Endothelial cell (in vitro differentiated cells): ENCODE measurements around the gene HSH2D. TPM values are rescaled to one million over a fixed set of nuclear protein-coding genes. Genes with fewer than 3 reads are reported as not detected.

Experiments
- DNase-seq: peaks from one replicate; pipeline ENCODE4 v3.0.0; 2021; ENCODE audit warnings: low spot score
- H3K27ac Mint-ChIP-seq: one replicate; pipeline ENCODE4 v1.8.0; 2021; ENCODE audit warnings: mixed read lengths, inconsistent platforms; ENCODE audit not compliant: unreplicated experiment
- H3K27me3 Mint-ChIP-seq: one replicate; pipeline ENCODE4 v1.8.0; 2021; ENCODE audit warnings: mild to moderate bottlenecking, moderate library complexity, mixed read lengths, inconsistent platforms; ENCODE audit not compliant: unreplicated experiment
- H3K36me3 Mint-ChIP-seq: one replicate; pipeline ENCODE4 v1.8.0; 2021; ENCODE audit warnings: mild to moderate bottlenecking, low read depth, mixed read lengths, inconsistent platforms; ENCODE audit not compliant: unreplicated experiment
- H3K4me1 Mint-ChIP-seq: one replicate; pipeline ENCODE4 v1.8.0; 2021; ENCODE audit warnings: mild to moderate bottlenecking, mixed read lengths, inconsistent platforms; ENCODE audit not compliant: unreplicated experiment
- H3K4me3 Mint-ChIP-seq: one replicate; pipeline ENCODE4 v1.8.0; 2021; ENCODE audit warnings: mild to moderate bottlenecking, mixed read lengths, inconsistent platforms; ENCODE audit not compliant: unreplicated experiment
- H3K9me3 Mint-ChIP-seq: one replicate; pipeline ENCODE4 v1.8.0; 2021; ENCODE audit warnings: mixed read lengths, inconsistent platforms; ENCODE audit not compliant: unreplicated experiment
- CTCF ChIP-seq: fragments of 200-600 bp; sonication (generic); IDR thresholded peaks from one replicate; pipeline ENCODE4 v1.5.0; 2021; ENCODE audit warnings: antibody characterized with exemption; ENCODE audit not compliant: unreplicated experiment
- total RNA-seq: library from RNA; stranded (reverse); fragmentation: NEBNext Ultra II Directional; extraction: Animal tissue kit (Norgen Biotek cat#: 25700); gene quantifications from one replicate; pipeline ENCODE4 v1.2.1, GENCODE V29; 2021; ENCODE audit not compliant: unreplicated experiment

The HSH2D gene
- total RNA-seq, 1 donor from 2014 or later = not detected

GRCh38 chr19:16203256-16204004, 59.9 kb downstream of the HSH2D start:
- no peaks in the 10 kb centered on the region for H3K9me3 Mint-ChIP-seq
- no peak for TF ChIP-seq CTCF
- H3K27ac Mint-ChIP-seq = no peak overlapping the region
- H3K27me3 Mint-ChIP-seq = peaks cover 13% of the 10 kb centered on the region
- peaks cover 41% of the 10 kb centered on the region for H3K36me3 Mint-ChIP-seq
- no peak for DNase-seq
- no peak overlapping the region for H3K4me3 Mint-ChIP-seq
- peaks cover 6% of the 10 kb centered on the region for H3K4me1 Mint-ChIP-seq

GRCh38 chr19:16204005-16204294, 60.5 kb downstream of the HSH2D start:
- TF ChIP-seq CTCF = no peak
- Mint-ChIP-seq H3K27me3 (peaks cover 11% of the 10 kb centered on the region), H3K27ac (no peak overlapping the region), H3K9me3 (no peaks in the 10 kb centered on the region), H3K4me3 (no peak overlapping the region), H3K4me1 (peaks cover 4% of the 10 kb centered on the region), H3K36me3 (peaks cover 41% of the 10 kb centered on the region)
- no peak for DNase-seq

GRCh38 chr19:16205205-16206045, 61.9 kb downstream of the HSH2D start:
- Mint-ChIP-seq H3K27ac (no peak overlapping the region), H3K4me1 (no peaks in the 10 kb centered on the region), H3K9me3 (no peaks in the 10 kb centered on the region), H3K27me3 (peaks cover 14% of the 10 kb centered on the region), H3K4me3 (no peak overlapping the region), H3K36me3 (peaks cover 43% of the 10 kb centered on the region)
- no peak for TF ChIP-seq CTCF
- DNase-seq = no peak

- Mint-ChIP-seq H3K27ac (no peak overlapping the region), H3K27me3 (peaks cover 12% of the 10 kb centered on the region), H3K9me3 (no peaks in the 10 kb centered on the region), H3K4me1 (no peaks in the 10 kb centered on the region), H3K36me3 (peaks cover 43% of the 10 kb centered on the region), H3K4me3 (no peak overlapping the region)
- DNase-seq = no peak
- TF ChIP-seq CTCF = no peak
These were observed 62.6 kb downstream of the HSH2D start for GRCh38 chr19:16206046-16206605.
